ENCODE results near the gene WNT2B.

DNA sequence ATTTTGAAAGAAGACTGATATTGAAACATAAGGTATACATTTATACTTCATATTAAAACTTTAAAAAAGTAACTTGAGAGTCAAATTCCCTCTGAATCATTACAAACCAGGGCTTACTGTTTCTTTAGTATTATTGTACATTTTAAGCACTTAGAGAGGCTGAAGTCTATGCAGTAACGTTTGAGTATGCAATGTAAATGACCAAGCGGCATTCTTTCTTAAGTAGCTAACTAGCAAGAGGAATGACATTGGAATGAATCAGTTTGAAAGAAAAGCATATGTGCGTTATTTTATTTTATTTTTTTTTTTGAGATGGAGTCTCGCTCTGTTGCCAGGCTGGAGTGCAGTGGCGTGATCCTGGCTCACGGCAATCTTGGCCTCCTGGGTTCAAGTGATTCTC lies 24.3 kb downstream of the WNT2B start:
- TF ChIP-seq, protein P1, sequence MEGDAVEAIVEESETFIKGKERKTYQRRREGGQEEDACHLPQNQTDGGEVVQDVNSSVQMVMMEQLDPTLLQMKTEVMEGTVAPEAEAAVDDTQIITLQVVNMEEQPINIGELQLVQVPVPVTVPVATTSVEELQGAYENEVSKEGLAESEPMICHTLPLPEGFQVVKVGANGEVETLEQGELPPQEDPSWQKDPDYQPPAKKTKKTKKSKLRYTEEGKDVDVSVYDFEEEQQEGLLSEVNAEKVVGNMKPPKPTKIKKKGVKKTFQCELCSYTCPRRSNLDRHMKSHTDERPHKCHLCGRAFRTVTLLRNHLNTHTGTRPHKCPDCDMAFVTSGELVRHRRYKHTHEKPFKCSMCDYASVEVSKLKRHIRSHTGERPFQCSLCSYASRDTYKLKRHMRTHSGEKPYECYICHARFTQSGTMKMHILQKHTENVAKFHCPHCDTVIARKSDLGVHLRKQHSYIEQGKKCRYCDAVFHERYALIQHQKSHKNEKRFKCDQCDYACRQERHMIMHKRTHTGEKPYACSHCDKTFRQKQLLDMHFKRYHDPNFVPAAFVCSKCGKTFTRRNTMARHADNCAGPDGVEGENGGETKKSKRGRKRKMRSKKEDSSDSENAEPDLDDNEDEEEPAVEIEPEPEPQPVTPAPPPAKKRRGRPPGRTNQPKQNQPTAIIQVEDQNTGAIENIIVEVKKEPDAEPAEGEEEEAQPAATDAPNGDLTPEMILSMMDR (IDR thresholded peaks at IDR 0.05; ENCODE audit: borderline replicate concordance, extremely low read depth, low read length, poor library complexity, severe bottlenecking): no peak
- no peak for TF ChIP-seq EZH2 (IDR thresholded peaks at IDR 0.05; ENCODE audit: borderline replicate concordance, low read depth, low read length, severe bottlenecking)
